Measurements from ENCODE around the gene SHC1.

The SHC1 gene

GRCh38 chr1:154973344-154974101 lies 3.0 kb upstream of the SHC1 start:
- DNase-seq (ENCODE audit: low read depth in 2 of 2): peak; percentile 86 to 90

GRCh38 chr1:154972517-154973343 lies 2.2 kb upstream of the SHC1 start:
- DNase-seq (ENCODE audit: low read depth in 2 of 2): no peak

- no peak for DNase-seq (ENCODE audit: low read depth in 2 of 2)
These were observed 1.6 kb upstream of the SHC1 start for GRCh38 chr1:154972213-154972516.

- no peak for DNase-seq (ENCODE audit: low read depth in 2 of 2)
These were observed 923 bp upstream of the SHC1 start for GRCh38 chr1:154971341-154971998.

GRCh38 chr1:154969860-154970452 lies 591 bp downstream of the SHC1 start:
- no peak for DNase-seq (ENCODE audit: low read depth in 2 of 2)

GRCh38 chr1:154969246-154969645 lies 1.3 kb downstream of the SHC1 start:
- DNase-seq (ENCODE audit: low read depth in 2 of 2): no peak

GRCh38 chr1:154968731-154969130 lies 1.8 kb downstream of the SHC1 start:
- DNase-seq (ENCODE audit: low read depth in 2 of 2): no peak

- no peak for DNase-seq (ENCODE audit: low read depth in 2 of 2)
These were observed 3.1 kb downstream of the SHC1 start for GRCh38 chr1:154967331-154967950.

GRCh38 chr1:154966111-154966510 lies 4.4 kb downstream of the SHC1 start:
- DNase-seq (ENCODE audit: low read depth in 2 of 2): no peak

GRCh38 chr1:154964359-154964758 lies 6.2 kb downstream of the SHC1 start:
- no peak for DNase-seq (ENCODE audit: low read depth in 2 of 2)

- no peak for DNase-seq (ENCODE audit: low read depth in 2 of 2)
These were observed 6.9 kb downstream of the SHC1 start for GRCh38 chr1:154963643-154964042.

GRCh38 chr1:154962795-154963330 lies 7.7 kb downstream of the SHC1 start:
- no peak for DNase-seq (ENCODE audit: low read depth in 2 of 2)

GRCh38 chr1:154962156-154962749 lies 8.3 kb downstream of the SHC1 start:
- DNase-seq (ENCODE audit: low read depth in 2 of 2): no peak

- peak; percentile 78 to 81 for DNase-seq (ENCODE audit: low read depth in 2 of 2)
These were observed 9.1 kb downstream of the SHC1 start, which contains the start of gene PYGO2 for GRCh38 chr1:154961207-154962155. Gene PYGO2, minus strand, starts transcription at chr1:154961782. Its CDS starts 206 bp downstream, at chr1:154961576.

- no peak for DNase-seq (ENCODE audit: low read depth in 2 of 2)
These were observed 10.0 kb downstream of the SHC1 start for GRCh38 chr1:154960446-154961136.

GRCh38 chr1:154959426-154959780 lies 11.1 kb downstream of the SHC1 start:
- DNase-seq (ENCODE audit: low read depth in 2 of 2): no peak

- DNase-seq (ENCODE audit: low read depth in 2 of 2): no peak
These were observed 11.7 kb downstream of the SHC1 start for GRCh38 chr1:154958681-154959425.

- no peak for DNase-seq (ENCODE audit: low read depth in 2 of 2)
These were observed 12.5 kb downstream of the SHC1 start for GRCh38 chr1:154958036-154958435.

Measured in stimulated activated CD8-positive, alpha-beta memory T cell treated with anti-CD3 and anti-CD28 coated beads, Interleukin-15, amount 100 ng/mL, for 48 hours (primary cell).